ENCODE measurements around the gene SRPK2. TPM values are rescaled to one million over a fixed set of nuclear protein-coding genes. Genes with fewer than 3 reads are reported as not detected.
A peak's percentile ranks its signal among the peaks of the same experiment; 100 is the strongest.
"Not testable (repeated sequence)": the region's sequence is repeated elsewhere in the genome, so short reads cannot be mapped to it uniquely, and the experiment has no call there.

Gene SRPK2
- total RNA-seq, 2 donors from 2014 or later, result 26.5 to 28.9 TPM

GRCh38 chr7:105316578-105317344, 72.0 kb downstream of the SRPK2 start:
- intact Hi-C loops (cut with DNase I), result no loop called here
- no peak for ATAC-seq
- DNase-seq, result no peak

GRCh38 chr7:105315357-105315756, 73.4 kb downstream of the SRPK2 start:
- ATAC-seq (no peak), DNase-seq (no peak)
- intact Hi-C loops (cut with DNase I), result no loop called here

GRCh38 chr7:105309235-105310169, 79.2 kb downstream of the SRPK2 start:
- ATAC-seq (no peak), DNase-seq (no peak)
- intact Hi-C loops (cut with DNase I), result no loop called here

GRCh38 chr7:105307163-105307672, 81.5 kb downstream of the SRPK2 start:
- DNase-seq (no peak), ATAC-seq (no peak)
- intact Hi-C loops (cut with DNase I), result no loop called here

- DNase-seq (no peak), ATAC-seq (no peak)
- intact Hi-C loops (cut with DNase I), result no loop called here
Observed at GRCh38 chr7:105306298-105306748, 82.4 kb downstream of the SRPK2 start.

GRCh38 chr7:105305633-105306032, 83.1 kb downstream of the SRPK2 start:
- no peak for ATAC-seq

GRCh38 chr7:105304040-105304895, 84.5 kb downstream of the SRPK2 start:
- DNase-seq (no peak), ATAC-seq (peak in 1 of 2 donors; percentile 33)
- intact Hi-C loops (cut with DNase I), result no loop called here

More at GRCh38 chr7:105305633-105306032, 83.1 kb downstream of the SRPK2 start:
- no peak for DNase-seq
- intact Hi-C loops (cut with DNase I), result no loop called here

GRCh38 chr7:105300587-105300986, 88.1 kb downstream of the SRPK2 start:
- DNase-seq; intact Hi-C loops (cut with DNase I); ATAC-seq: not testable (repeated sequence)

- ATAC-seq, result no peak
- intact Hi-C loops (cut with DNase I), result no loop called here
- DNase-seq, result no peak
Observed at GRCh38 chr7:105298439-105298894, 90.3 kb downstream of the SRPK2 start.

- DNase-seq (no peak), ATAC-seq (no peak)
- intact Hi-C loops (cut with DNase I), result no loop called here
Observed at GRCh38 chr7:105297985-105298384, 90.7 kb downstream of the SRPK2 start.

- intact Hi-C loops (cut with DNase I), result no loop called here
- ATAC-seq (no peak), DNase-seq (no peak)
Observed at GRCh38 chr7:105297309-105297708, 91.4 kb downstream of the SRPK2 start.

GRCh38 chr7:105296491-105296890, 92.2 kb downstream of the SRPK2 start:
- ATAC-seq, result no peak
- intact Hi-C loops (cut with DNase I), result no loop called here
- no peak for DNase-seq

- ATAC-seq (no peak), DNase-seq (no peak)
- intact Hi-C loops (cut with DNase I), result no loop called here
Observed at GRCh38 chr7:105295596-105296352, 92.9 kb downstream of the SRPK2 start.

- intact Hi-C loops (cut with DNase I); DNase-seq; ATAC-seq: not testable (repeated sequence)
Observed at GRCh38 chr7:105294482-105294881, 94.2 kb downstream of the SRPK2 start.

- no peak for DNase-seq
- intact Hi-C loops (cut with DNase I), result no loop called here
Observed at GRCh38 chr7:105289704-105290103, 99.0 kb downstream of the SRPK2 start.

GRCh38 chr7:105286441-105286840, 102.3 kb downstream of the SRPK2 start:
- intact Hi-C loops (cut with DNase I), result no loop called here
- ATAC-seq (no peak), DNase-seq (no peak)

More at GRCh38 chr7:105289704-105290103, 99.0 kb downstream of the SRPK2 start:
- no peak for ATAC-seq

- intact Hi-C loops (cut with DNase I), result no loop called here
- no peak for ATAC-seq
- no peak for DNase-seq
Observed at GRCh38 chr7:105285118-105285874, 103.4 kb downstream of the SRPK2 start.
